HCT116 (cell line): ENCODE data around the gene PAMR1. TPM values are rescaled to one million over a fixed set of nuclear protein-coding genes. Genes with fewer than 3 reads are reported as not detected.

Experiments
- ATAC-seq: fragments of 200-7000 bp; cut with Tn5 transposase; 2 replicates; pipeline ENCODE4 v1.9.1; 2020; ENCODE audit warnings: mild to moderate bottlenecking, moderate library complexity
- BruUV-seq: library from RNA; stranded (reverse); fragments of 400-500 nt; replicated peaks from 2 replicates; lab custom pipeline; 2021; lab: Mats Ljungman, UMichigan
- CTCF ChIA-PET: fragments of 300-600 bp; sonication (Branson Sonifier 250); formaldehyde crosslinking; loops from one replicate; lab custom pipeline; 2021; ENCODE audit warnings: antibody characterized with exemption; lab: Charles Lee
- POLR2A ChIA-PET: fragments of 300-600, 350-600 bp; sonication (Branson Sonifier 250); formaldehyde crosslinking; loops from one replicate; lab custom pipeline; 2021; ENCODE audit warnings: antibody characterized with exemption; lab: Charles Lee
- RAD21 ChIA-PET, 2 experiments: fragments of 300-600 bp; sonication (Branson Sonifier 250); formaldehyde crosslinking; loops; one replicate each; lab custom pipeline; 2023; ENCODE audit warnings: low total read pairs in 2 of 2; ENCODE audit not compliant: uncharacterized antibody in 2 of 2, unreplicated experiment in 2 of 2, low non-redundant PET in 1 of 2; lab: Charles Lee
- DNase-seq: peaks from one replicate; pipeline ENCODE4 v3.0.0-alpha.2; 2010; ENCODE audit warnings: low read depth, low spot score
- H2AFZ ChIP-seq: fragments of 200-600 bp; shearing (Covaris generic), sonication (generic); 2 replicates; pipeline ENCODE4 v1.6.1; 2017; ENCODE audit warnings: low read depth, mixed run types, mixed read lengths, antibody characterized with exemption, low read length; ENCODE audit not compliant: poor library complexity, severe bottlenecking
- H3K27ac ChIP-seq: 2 replicates; pipeline ENCODE4 v1.5.1; 2012; ENCODE audit warnings: low read depth, low read length
- H3K27me3 ChIP-seq: fragments of 200-600 bp; sonication (generic); 2 replicates; pipeline ENCODE4 v1.6.1; 2016; ENCODE audit warnings: mixed run types, low read length, mixed read lengths; ENCODE audit not compliant: insufficient read depth
- H3K36me3 ChIP-seq, 2 experiments: fragments of 200-500 bp in 1 of 2; fragments of 200-600 bp in 1 of 2; sonication (Bioruptor generic) in 1 of 2; sonication (generic) in 1 of 2; 2 replicates each; pipeline versions ENCODE4 v1.5.1 to v1.6.1; 2014 to 2016; ENCODE audit warnings: low read length in 2 of 2, inconsistent platforms in 1 of 2, mixed read lengths in 1 of 2, mixed run types in 1 of 2; ENCODE audit not compliant: insufficient read depth in 2 of 2, control insufficient read depth in 1 of 2
- H3K4me1 ChIP-seq, 2 experiments: fragments of 200-600 bp in 1 of 2; sonication (generic) in 1 of 2; 2 replicates each; pipeline versions ENCODE4 v1.5.1 to v1.6.1; 2012 to 2017; ENCODE audit warnings: low read length in 2 of 2, inconsistent platforms in 1 of 2, mild to moderate bottlenecking in 1 of 2, mixed read lengths in 1 of 2, mixed run types in 1 of 2, moderate library complexity in 1 of 2; ENCODE audit not compliant: insufficient read depth in 2 of 2, control insufficient read depth in 1 of 2
- H3K4me2 ChIP-seq: fragments of 200-600 bp; sonication (generic); 2 replicates; pipeline ENCODE4 v1.6.1; 2017; ENCODE audit warnings: mixed run types, low read length, mixed read lengths
- H3K4me3 ChIP-seq, 2 experiments: fragments of 200-600 bp in 1 of 2; sonication (generic) in 1 of 2; replicated peaks in 1 of 2; 2 replicates each; pipeline ENCODE4 v1.5.1; 2011 to 2016; ENCODE audit warnings: low read length in 2 of 2, control low read depth in 1 of 2, low read depth in 1 of 2, mild to moderate bottlenecking in 1 of 2, mixed read lengths in 1 of 2, mixed run types in 1 of 2
- H3K79me2 ChIP-seq: fragments of 200-600 bp; sonication (generic); 2 replicates; pipeline ENCODE4 v1.6.1; 2017; ENCODE audit warnings: mild to moderate bottlenecking, mixed run types, low read length, moderate library complexity, mixed read lengths; ENCODE audit not compliant: insufficient read depth
- H3K9ac ChIP-seq: fragments of 200-600 bp; sonication (generic); 2 replicates; pipeline ENCODE4 v1.6.1; 2016; ENCODE audit warnings: low read length, mixed read lengths
- H3K9me2 ChIP-seq: fragments of 200-600 bp; sonication (generic), shearing (Covaris generic); 2 replicates; pipeline ENCODE4 v1.6.1; 2017; ENCODE audit warnings: mixed run types, mild to moderate bottlenecking, moderate library complexity; ENCODE audit not compliant: insufficient read depth
- H3K9me3 ChIP-seq, 2 experiments: fragments of 200-500 bp in 1 of 2; fragments of 200-600 bp in 1 of 2; sonication (Bioruptor generic) in 1 of 2; sonication (generic) in 1 of 2; 2 replicates each; pipeline ENCODE4 v1.6.1; 2014 to 2017; ENCODE audit warnings: low read length in 2 of 2, mixed read lengths in 2 of 2, inconsistent platforms in 1 of 2, low read depth in 1 of 2, mild to moderate bottlenecking in 1 of 2, mixed run types in 1 of 2, moderate library complexity in 1 of 2; ENCODE audit not compliant: control insufficient read depth in 1 of 2, insufficient read depth in 1 of 2
- H4K20me1 ChIP-seq: fragments of 200-600 bp; sonication (generic), shearing (Covaris generic); 2 replicates; pipeline ENCODE4 v1.6.1; 2017; ENCODE audit warnings: mixed run types, mild to moderate bottlenecking, moderate library complexity; ENCODE audit not compliant: insufficient read depth
- EGR1 ChIP-seq: IDR thresholded peaks from 2 replicates; pipeline ENCODE4 v1.6.1; 2012; ENCODE audit warnings: low read depth
- EZH2 ChIP-seq: fragments of 200-600 bp; sonication (generic); IDR thresholded peaks from 2 replicates; pipeline ENCODE4 v1.6.1; 2017; ENCODE audit warnings: antibody characterized with exemption, mixed run types
- JUND ChIP-seq: IDR thresholded peaks from 2 replicates; pipeline ENCODE4 v1.6.1; 2012
- POLR2AphosphoS5 ChIP-seq: IDR thresholded peaks from 2 replicates; pipeline ENCODE4 v1.6.1; 2011; ENCODE audit warnings: mild to moderate bottlenecking, low read depth, low read length, moderate library complexity
- SIN3A ChIP-seq: IDR thresholded peaks from 2 replicates; pipeline ENCODE4 v1.6.1; 2012; ENCODE audit warnings: low read depth
- SP1 ChIP-seq: IDR thresholded peaks from 2 replicates; pipeline ENCODE4 v1.6.1; 2012; ENCODE audit warnings: low read depth
- SRF ChIP-seq: IDR thresholded peaks from 2 replicates; pipeline ENCODE4 v1.6.1; 2012; ENCODE audit warnings: low read depth
- YY1 ChIP-seq: IDR thresholded peaks from 2 replicates; pipeline ENCODE4 v1.6.1; 2011; ENCODE audit warnings: low read length, low read depth, moderate library complexity, mild to moderate bottlenecking; ENCODE audit not compliant: insufficient replicate concordance; ENCODE audit errors: extremely low read depth
- ZNF274 ChIP-seq: fragments of 200-500 bp; sonication (Bioruptor generic); IDR thresholded peaks from 2 replicates; pipeline ENCODE4 v1.6.1; 2014; ENCODE audit warnings: mild to moderate bottlenecking, low read depth, low read length, inconsistent platforms
- intact Hi-C: fragments of 100-400 bp; cut with micrococcal nuclease; formaldehyde crosslinking; loops from 2 replicates; pipeline ENCODE4 v1.10.0; 2022
- total RNA-seq: library from RNA; stranded (reverse); gene quantifications from one replicate; pipeline ENCODE4 v1.2.1, GENCODE V29; 2021; ENCODE audit not compliant: unreplicated experiment

The PAMR1 gene
- total RNA-seq, 1 experiment from 2014 or later = not detected

DNA sequence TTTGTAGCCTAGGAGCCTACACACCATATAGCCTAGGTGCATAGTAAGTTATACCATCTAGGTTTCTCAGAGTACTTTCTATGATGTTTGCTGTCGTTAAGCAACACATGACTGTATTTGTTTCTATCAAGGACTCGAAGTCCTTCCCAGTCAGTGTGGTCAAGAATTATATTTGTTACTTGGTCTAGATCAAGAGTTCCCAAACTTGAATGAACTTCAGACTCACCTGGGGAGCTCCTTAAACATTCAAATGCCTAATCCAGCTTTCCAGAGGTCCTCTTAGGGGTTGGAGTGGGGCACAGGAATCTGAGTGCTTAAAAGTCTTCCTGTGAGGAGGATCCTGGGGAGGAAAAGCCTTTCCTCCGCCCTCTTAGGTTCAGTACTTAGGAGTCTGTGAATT lies 41.5 kb upstream of the PAMR1 start:
- no peak overlapping the region for H3K9ac ChIP-seq
- no peaks in the 10 kb centered on the region for H4K20me1 ChIP-seq
- POLR2A ChIA-PET = no interaction called here
- CTCF ChIA-PET = no interaction called here
- no peaks in the 10 kb centered on the region for H3K9me3 ChIP-seq
- no peak for DNase-seq
- no peak overlapping the region for H3K27ac ChIP-seq
- TF ChIP-seq ZNF274 (no peak), EZH2 (no peak), YY1 (no peak), SRF (no peak)
- peaks cover 4% of the 10 kb centered on the region; the same call in 1 of the 2 replicates for H3K27me3 ChIP-seq
- BruUV-seq = no TSS peak
- no peak overlapping the region for H3K4me2 ChIP-seq
- no peak for ATAC-seq
- H3K79me2 ChIP-seq = no peaks in the 10 kb centered on the region
- no peaks in the 10 kb centered on the region for H3K4me1 ChIP-seq
- RAD21 ChIA-PET = no interaction called here
- intact Hi-C loops = no loop called here
- no peaks in the 10 kb centered on the region for H3K9me2 ChIP-seq
- H3K4me3 ChIP-seq = no peak overlapping the region
- H2AFZ ChIP-seq = no peak overlapping the region
- no peaks in the 10 kb centered on the region for H3K36me3 ChIP-seq

DNA sequence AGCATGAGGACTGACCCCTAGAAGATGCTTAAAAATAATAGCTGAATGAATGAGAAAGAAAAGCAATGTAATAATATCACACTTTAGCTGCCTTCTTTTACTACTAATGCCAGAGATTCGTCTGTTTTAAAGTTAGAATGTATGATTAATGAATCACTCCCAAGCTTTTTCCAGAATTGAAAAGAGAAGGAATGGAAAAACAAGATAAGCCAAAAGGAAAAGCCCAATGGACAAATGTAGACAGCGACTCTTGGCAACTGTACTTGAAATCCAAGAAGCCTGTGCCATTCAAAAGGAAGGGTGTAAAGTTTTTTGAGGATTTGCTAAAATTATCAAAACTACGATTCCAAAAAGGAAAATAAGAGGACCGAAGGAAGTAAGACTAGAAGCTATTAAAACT lies 40.8 kb upstream of the PAMR1 start:
- RAD21 ChIA-PET = no interaction called here
- intact Hi-C loops = no loop called here
- ATAC-seq = no peak
- no TSS peak for BruUV-seq
- no peaks in the 10 kb centered on the region for H3K9me3 ChIP-seq
- no peaks in the 10 kb centered on the region for H3K9me2 ChIP-seq
- TF ChIP-seq SP1 = no peak
- TF ChIP-seq EGR1 = no peak
- TF ChIP-seq SIN3A = no peak
- TF ChIP-seq POLR2AphosphoS5 = no peak
- no peak for TF ChIP-seq JUND
- TF ChIP-seq, all 23 proteins: peak for 0
- H2AFZ ChIP-seq = no peak overlapping the region
- POLR2A ChIA-PET = no interaction called here
- no peaks in the 10 kb centered on the region for H3K36me3 ChIP-seq
- peaks cover 7% of the 10 kb centered on the region; the same call in 1 of the 2 replicates for H3K27me3 ChIP-seq
- H3K4me2 ChIP-seq = no peak overlapping the region
- DNase-seq = no peak
- H3K4me1 ChIP-seq = no peaks in the 10 kb centered on the region
- H4K20me1 ChIP-seq = no peaks in the 10 kb centered on the region
- no peak overlapping the region for H3K4me3 ChIP-seq
- no peak overlapping the region for H3K27ac ChIP-seq
- no peaks in the 10 kb centered on the region for H3K79me2 ChIP-seq
- CTCF ChIA-PET = no interaction called here
- H3K9ac ChIP-seq = no peak overlapping the region
